HG03135 (cell line): ENCODE data around the gene SPDEF.

Experiments
- ATAC-seq: cut with Tn5 transposase; IDR thresholded peaks from one replicate; pipeline ENCODE4 v1.9.1; 2021; ENCODE audit warnings: mild to moderate bottlenecking, moderate library complexity; ENCODE audit not compliant: unreplicated experiment

SPDEF gene

DNA sequence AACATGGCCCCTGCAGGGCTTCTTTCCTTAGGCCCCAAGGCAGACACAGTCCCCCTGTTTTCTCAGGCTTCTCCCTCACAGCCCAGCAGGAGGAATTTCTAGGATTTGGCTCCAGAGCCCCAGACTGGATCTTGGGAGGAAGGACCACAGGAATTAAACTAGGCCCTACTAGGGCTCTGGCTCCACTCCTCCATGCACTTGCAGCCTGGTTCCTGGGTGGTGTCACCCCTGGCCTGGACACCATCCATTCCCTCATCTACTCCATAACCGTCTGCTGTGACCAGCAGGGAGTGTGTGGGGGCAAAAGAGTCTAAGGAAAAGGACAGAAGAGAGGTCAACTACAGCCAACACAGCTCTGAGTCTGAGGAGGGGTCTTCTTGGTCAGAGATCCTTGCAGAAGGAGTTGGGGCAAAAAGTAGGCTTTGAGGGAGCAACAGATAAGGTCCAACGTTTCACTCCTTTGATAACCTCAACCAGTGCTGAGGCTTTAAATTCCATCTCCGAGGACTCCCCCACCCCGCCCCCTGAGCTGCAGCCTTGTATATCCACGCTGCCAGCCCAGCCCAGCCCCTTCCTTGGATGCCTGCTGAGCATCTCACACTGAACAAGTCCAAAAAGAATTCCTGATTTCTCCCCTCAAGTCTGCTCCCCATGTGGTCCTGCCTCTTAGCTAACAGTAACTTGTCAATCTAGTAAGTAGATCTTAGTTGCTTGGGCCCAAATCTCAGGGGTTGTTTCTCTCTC lies 27.9 kb upstream of the SPDEF start:
- no peak for ATAC-seq

DNA sequence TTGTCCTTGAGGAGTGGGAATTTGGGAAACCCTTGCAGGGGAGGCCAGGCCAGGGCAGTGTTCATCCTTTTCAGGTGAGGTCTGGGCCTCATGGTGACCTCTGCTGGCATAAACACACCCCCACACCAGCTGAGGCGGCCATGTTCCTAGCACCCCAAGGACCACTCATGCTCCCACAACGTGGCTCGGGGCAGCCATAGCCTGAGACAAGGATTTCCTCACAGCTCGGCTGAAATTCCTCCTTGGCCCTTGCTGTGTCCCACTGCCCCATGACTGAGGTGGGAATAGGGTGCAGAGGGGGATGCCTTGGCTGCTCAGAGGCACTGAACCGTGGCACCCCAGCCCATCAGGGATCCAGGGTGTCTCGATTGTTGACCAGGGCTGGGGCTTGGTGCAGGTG lies 27.3 kb upstream of the SPDEF start:
- ATAC-seq = no peak

DNA sequence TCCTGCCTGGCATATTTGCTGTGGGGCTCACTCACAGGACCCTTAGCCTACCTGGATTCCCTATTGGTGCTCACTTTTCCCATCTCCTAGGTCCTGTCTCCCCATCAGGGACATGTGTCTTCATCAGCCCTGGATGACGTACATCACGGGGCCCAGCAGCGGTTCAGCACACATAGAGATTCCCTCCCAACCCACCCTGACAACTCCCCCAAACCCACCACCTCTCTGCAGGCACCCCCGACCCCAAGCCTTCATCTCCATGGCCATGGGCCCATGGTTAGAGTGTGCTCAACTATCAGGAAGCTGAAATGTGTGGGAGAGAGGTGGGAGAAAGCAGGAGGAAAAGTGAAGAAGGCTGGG lies 25.4 kb upstream of the SPDEF start:
- no peak for ATAC-seq

DNA sequence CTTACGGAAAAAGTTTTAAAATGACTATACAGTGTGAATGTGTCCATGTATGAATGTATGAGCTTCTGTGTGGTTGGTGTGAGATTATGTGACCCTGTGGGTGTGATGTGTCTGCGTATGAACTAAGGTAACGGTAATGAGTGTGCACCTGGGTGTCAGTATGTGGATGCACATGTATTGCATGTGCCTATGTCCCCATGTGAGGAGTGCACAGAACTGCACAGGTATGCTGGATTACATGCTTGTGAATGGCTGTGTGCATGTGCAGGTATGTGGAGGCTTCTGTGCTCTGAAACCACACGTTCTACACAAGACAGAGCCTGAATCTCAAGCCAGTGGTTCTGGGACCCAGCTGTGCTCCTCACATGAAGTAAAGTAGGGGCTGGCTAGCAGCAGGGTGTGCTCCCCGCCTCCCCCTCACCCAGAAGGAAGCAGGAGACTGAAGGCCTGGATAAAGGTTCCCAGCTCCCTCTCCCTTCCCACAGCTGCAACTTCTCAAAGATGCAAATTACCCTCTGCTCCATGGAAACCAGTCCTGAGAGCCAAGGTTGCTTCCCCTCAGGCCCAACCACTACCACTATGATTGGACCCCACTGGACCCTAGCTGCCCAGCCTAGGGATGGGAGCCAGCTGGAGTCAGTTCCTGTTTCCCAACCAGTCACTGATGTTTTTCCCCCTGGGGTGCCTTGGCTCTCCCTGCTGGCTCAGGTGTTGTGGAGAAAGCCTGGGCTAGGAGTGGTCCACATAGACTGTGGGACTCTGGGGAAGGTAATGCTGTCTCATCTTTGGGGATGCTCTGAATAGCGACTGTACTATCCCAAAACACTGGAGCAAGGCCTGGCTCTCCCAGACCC lies 24.8 kb upstream of the SPDEF start:
- no peak for ATAC-seq

DNA sequence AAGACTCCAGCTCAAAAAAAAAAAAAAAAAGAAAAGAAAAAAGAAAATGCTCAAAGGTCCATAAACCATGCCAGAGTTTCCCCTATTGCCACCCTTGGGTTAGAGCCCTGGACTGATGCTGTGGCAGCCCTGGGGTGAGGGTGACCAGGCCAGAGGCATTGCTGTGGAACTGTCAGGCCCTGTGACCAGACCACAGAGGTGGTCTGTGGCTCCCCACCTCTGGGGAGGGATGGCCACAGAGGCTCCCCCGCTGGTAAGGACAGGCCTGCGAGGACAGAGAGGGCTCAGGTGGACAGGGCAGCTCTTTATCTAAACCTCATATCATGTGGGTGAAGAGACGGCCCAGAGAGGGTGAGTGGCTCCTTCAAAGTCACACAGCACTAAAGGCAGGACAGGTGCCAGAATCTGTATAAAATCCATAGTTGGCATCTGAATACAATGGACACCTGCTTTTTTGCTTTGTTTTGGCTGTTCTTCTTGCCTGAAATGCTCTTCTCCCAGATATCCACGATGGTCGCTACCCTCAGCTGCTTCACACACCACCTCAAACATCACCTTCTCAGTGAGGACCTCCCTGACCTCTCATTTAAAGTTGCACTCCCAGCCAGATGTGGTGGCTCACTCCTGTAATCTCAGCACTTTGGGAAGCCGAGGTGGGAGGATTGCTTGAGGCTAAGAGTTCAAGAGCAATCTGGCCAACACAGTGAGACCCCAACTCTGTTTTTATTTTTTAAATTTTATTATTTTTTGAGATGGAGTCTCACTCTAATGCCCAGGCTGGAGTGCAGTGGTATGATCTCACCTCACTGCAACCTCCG lies 22.5 kb upstream of the SPDEF start:
- no peak for ATAC-seq

DNA sequence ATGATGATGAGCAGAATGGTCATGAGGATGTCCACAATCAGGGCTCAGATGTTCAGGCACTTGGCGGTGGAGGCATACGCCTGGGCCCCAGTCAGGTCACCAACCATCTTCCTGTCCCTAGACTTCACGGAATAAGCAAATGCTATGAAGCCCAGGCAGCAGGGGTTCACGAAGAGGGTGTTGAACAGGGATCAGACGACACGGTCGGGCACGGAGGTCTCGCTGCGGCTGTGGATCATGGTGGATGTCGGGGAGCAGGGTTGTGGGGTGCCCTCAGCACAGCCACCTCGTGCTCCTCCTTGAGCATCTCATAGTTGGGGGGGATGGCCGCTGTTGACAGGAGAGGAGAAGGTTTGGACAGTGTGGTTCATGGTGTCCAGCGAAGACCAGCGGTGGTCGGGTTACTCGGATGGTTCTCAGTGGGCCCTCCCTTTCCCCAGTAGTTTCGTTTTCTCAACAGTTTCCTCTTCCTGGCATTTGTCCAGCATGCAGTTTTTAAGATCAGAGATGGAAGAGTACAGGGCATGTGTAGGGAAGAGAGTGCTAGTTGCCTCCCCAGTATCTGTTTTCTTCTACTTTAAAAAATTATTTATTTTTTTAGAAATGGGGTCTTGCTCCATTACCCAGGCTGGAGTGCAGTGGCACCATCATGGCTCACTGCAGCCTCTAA lies 20.3 kb upstream of the SPDEF start:
- no peak for ATAC-seq

DNA sequence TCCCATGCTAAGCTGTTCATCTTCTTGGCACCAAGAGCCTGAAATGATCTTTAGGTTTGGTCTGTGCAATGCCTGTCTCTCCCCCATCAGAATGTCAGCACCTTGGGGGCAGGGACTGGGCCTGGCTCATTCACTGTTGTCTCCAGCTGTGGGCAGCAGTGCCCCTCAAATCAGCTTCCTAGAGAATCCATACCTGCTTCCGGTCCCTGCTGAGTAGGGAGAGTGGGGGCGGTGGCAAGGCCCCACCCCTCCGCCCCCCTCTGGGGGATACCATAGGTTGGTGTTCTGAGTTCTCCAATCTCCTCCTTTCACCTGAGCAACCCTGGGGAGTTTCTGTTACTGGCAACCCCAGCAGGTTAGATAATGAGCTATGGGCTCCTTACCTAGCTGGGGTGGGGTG lies 19.2 kb upstream of the SPDEF start:
- ATAC-seq = no peak

DNA sequence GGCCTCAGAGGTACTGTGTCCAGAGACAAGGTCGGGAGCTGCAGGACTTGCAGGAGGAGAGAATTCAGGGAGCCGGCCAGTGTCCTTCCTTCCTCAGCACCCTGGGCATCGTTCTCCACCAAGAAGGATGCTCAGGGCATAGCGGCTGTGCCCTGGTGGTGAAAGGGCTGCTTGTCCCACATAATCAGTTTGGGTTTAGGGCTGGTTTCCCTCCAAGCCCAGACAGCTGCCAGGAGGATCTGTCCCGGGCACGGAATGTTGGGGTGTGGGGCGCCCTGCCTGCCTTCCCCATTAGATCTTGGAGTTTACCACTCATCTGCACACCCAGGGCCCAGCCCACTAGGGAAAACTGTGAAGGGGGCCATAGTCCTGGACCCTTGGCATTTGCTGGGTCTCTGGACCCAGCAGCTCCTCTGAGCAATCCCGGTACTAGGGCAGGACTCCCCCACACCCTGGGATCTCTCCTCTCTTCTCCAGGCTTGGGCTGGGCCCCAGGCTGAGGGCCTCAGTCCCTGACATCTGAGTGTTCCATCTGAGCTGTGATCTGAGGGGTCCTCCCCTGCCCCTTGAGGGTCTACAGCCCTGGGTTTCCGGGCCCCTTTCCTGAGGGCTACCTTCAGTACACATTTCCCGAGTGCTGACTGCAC lies 18.6 kb upstream of the SPDEF start:
- no peak for ATAC-seq

DNA sequence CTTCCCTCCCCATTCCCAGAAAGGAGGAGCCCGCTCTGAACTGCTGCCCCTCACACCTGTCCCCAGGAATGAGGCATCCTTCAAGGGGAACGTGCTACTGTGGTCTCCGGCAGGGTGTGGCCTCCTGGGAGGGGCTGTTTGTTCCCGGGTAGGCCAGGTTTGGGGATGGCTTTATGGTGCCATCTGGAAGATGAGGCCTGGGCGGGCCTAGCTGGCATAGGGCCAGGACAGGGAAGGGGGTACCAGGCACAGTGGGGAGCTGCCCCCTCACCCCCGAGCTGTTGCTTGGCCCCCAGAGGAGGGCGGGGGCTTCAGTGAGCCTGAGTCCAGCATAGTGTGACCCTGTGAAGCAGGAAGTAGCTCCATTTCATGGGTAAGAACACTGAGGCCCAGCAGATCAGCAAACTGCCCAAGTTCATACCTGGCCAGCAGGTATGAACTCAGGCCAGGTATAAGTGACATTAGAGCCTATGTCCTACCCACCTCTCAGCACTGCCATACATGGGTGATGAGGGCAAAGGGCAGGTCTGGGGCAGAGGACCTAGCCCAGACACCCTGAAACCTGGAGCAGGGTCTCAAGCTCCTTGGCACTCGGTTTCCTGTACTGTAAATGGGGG lies 17.5 kb upstream of the SPDEF start:
- no peak for ATAC-seq

DNA sequence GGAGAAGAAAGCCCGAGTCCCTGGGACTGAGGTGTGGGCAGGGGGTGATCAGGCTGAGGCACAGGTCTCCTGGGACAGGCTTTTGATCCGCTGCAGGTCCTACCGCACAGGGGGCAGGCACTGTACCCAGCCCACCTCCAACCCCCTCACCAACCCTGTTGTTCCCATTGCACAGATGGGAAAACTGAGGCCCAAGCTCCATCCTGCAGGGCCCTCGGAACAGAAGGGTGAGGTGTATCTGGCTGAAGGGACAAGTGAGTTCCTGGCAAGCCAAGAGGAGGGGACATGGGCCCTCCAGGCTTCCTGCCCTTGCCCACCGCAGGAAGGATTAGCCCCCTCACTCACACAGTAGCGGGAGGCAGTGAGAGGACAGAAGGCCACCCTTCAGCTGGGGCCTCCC lies 16.5 kb upstream of the SPDEF start:
- ATAC-seq = no peak

DNA sequence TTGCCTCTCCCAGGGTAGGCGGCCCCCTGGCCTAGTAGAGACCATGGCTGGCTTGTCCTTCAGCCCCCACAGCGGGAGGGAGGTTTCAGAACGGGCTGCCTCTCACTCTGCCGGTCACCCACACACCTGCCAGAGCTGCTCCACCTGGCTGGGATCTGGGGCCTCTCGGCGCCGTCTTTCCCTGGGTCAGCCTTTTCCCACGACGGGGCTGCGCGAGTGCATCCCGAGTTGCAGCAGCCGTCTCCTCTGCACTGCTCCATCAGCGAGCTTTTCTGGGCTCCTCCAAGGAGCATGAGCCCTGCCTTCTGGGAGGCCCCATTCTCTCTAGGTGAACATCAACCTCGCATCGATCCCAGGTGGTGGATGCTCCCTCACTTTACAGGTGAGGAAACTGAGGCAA lies 15.9 kb upstream of the SPDEF start:
- ATAC-seq = no peak

DNA sequence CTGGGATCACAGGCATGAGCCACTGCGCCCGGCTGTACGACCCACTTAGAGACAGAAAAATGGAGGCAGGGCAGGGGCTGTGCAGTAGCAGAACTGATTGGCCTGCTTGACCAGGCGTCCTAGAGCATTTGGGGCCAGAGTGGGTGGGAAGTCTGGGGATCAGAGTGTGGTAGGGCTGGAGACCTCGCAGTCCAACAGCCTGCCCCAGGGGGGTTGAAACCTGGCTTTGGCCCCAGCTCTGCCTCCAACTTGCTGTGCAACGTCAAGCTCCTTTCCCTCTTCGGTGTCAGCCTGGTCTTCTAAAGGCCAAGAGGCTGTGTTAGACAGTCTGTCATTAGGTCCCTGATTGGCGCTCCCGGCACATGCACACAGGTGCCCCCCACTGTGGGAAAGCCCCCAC lies 15.3 kb upstream of the SPDEF start:
- no peak for ATAC-seq

DNA sequence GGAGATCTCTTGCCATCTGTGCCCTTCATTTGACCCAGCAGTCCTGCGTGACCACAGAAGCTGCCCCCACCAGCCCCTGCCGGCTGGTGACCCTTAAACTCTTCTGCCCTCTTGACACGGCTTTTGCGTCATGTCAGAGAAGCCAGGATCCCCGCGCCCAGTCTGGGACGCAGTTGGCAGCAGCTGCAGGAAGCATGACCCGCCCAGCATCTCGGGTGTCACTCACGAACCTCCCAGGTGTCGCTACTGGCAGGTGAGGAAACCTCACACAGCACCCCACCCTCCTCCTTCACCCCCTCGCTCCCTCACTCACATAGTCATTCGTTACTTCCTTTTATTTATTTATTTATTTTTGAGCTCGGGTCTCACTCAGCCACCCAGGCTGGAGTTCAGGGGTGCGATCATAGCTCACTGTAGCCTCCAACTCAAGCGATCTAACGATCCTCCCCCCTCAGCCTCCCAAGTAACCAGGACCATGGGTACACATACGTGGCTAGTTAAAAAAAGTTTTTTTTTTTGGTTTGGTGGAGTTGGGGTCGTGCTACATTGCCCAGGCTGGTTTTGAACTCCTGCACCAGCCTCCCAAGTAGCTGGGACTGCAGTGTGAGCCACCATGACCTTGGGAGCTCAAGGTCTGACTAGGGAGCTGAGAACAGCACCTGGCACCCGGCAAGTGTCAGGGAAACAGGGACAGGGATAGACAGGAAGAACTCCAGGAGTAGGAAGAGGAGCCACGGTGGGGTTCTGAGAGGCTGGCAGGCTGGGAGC lies 14.1 kb upstream of the SPDEF start:
- no peak for ATAC-seq

DNA sequence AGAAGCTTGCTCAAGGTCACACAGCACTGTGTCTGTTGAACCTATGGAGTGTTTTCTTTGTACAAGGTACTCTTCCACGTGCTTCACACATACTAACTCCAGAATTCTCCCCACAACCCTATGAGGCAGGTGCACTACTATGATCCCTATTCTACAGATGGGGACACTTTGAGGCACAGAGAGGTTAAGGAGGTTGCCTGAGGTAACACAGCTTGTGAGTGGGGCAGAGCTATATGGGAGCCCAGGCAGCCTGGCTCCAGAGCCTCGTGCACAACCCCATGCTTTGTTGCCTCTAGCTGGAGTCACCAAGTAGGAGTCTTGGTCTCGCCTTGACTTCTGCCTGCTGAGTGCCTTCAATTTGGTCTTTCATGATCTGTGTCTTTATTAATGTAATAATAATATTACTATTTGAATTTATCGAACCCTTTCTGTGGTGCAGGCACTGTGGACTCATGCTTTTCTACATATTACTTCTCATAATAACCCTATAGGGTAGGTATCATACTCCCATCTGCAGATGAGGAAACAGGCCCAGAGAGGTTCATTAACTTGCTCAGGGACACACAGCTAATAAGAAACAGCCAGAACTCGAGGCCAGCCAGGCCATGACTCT lies 13.3 kb upstream of the SPDEF start:
- no peak for ATAC-seq

DNA sequence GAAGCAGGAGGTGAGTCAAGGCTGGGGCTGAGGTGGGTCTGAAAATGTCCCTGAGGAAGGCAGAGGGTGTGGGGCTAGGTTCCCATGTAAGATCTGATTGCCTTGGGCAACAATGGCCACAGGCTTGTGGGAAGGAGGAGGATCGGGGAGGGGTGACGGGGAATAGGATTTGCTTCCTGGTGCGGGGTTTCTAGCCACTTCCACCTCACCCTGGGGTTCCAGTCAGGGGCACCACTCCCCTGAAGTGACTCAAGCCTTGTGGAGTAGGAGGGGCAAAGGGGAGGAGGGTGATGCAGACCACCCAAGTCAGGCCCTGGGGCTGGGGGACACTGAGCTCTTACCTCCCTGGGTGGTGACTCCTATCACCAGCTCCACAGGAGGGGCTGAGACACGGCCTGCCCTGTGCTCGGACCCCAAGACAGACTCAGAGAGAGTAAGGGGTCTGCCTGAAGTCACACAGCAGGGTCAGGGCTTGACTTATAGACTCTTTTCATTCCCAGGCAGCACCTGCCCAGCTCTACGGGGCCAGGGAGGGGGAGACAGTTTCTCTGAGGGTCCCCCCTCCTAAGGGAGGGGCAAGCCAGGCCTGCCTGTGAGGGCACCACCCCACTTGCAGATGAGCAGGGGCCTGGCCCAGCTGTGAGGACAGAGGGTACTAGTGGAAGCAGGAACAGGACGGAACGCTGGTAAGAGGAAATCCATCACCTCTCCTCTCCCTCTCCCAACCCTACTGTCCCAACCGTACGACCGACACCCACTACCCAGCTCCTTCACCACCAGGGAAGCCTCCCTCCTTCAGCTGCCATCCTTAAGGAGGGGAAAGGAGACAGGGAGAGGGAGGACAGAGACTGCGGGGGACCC lies 12.4 kb upstream of the SPDEF start:
- ATAC-seq = no peak

DNA sequence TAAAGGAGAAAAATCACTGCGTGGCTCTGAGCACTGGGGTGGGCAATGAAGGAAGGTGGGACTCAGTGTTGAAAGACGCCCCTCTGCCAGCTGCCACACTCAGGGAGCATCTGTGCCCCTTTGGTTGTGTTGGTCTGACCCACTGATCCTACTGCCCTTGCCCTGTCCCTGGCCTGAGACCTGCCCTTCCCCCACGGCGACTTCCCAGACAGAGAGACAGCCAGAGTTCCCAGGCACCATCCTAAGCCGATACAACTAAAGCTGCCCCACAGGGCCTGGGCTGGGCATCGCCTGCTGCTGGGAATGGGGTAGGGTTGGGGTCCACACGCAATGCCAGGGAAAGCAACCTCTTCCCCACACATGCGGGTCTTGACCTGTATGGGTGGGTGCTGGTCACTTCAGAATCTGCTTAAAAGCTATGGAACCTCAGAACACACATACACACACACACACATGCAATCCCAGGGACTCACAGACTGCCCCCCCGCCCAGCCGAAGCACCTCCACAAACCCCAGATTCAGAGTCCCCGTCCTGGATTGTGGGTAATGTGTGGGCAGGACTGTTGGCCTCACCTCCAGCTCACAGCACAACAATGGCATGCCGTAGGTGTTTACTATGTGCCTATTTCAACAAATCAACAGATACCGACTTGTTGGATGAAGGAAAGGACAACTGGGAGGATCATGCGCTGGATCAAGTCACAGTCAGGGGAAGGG lies 10.9 kb upstream of the SPDEF start:
- no peak for ATAC-seq

DNA sequence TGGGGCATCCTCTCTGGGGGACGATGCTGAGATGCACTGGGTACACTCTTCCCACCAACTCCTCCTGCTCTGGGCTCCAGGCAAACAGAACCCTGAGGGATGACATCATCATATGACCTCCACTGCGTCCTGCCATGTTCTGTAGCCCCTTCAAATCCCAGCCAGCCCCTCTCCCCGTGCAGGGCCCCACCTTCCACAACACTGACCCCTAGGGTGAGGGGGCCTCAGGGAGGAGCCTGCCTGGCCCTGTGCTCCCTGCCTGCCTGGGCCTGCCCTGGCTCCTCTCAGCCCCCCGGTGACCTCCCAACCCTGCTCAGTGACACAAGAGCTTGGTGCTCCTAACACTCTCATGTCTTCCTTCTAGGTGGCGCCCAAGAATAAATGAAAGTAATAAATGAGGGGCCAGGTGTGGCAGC lies 9.6 kb upstream of the SPDEF start:
- ATAC-seq = no peak
